Measurements from ENCODE around the gene GJB3.

Gene GJB3

DNA sequence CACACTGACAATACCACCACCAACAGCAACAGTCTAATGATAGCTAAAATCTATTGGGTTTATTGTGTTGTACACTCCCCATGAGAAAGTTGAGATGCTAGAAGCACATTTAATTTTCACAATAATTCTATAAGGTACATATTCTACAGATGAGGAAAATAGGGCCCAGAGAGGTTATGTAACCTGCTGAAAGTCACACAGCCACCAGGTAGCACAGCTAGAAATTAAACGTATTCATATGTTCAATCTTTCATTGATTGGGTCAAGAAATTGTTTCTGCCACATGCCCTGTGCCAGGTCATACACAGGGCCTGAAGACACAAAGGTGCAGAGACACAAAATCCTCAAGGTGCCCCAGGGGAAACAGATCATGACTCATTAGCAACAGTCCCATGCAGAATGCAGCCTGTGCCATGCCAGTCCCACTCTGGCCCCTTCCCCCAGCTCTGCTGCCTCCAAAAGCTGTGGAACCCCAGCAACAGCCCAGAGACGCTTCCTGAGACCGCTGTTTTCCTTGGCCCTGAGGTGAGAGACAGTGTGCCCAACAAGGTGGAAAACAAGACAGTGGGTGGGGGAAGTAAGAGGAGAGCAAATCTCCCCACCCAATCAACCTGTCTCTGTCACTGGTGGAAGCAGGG, 43.9 kb downstream of the GJB3 start:
- Histone ChIP-seq H3K27me3 (ENCODE audit: insufficient read depth, poor library complexity, severe bottlenecking) (no peaks in the 10 kb centered on the region), H3K4me3 (replicated peaks; ENCODE audit: insufficient read depth, low read length) (no peak overlapping the region), H3K27ac (replicated peaks) (no peak overlapping the region)
- DNase-seq (ENCODE audit: low read depth in 1 of 2, low spot score in 1 of 2): no peak
- TF ChIP-seq, protein P1, sequence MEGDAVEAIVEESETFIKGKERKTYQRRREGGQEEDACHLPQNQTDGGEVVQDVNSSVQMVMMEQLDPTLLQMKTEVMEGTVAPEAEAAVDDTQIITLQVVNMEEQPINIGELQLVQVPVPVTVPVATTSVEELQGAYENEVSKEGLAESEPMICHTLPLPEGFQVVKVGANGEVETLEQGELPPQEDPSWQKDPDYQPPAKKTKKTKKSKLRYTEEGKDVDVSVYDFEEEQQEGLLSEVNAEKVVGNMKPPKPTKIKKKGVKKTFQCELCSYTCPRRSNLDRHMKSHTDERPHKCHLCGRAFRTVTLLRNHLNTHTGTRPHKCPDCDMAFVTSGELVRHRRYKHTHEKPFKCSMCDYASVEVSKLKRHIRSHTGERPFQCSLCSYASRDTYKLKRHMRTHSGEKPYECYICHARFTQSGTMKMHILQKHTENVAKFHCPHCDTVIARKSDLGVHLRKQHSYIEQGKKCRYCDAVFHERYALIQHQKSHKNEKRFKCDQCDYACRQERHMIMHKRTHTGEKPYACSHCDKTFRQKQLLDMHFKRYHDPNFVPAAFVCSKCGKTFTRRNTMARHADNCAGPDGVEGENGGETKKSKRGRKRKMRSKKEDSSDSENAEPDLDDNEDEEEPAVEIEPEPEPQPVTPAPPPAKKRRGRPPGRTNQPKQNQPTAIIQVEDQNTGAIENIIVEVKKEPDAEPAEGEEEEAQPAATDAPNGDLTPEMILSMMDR (IDR thresholded peaks at IDR 0.05; ENCODE audit: insufficient read depth, low read length): no peak
- TF ChIP-seq, protein P2, sequence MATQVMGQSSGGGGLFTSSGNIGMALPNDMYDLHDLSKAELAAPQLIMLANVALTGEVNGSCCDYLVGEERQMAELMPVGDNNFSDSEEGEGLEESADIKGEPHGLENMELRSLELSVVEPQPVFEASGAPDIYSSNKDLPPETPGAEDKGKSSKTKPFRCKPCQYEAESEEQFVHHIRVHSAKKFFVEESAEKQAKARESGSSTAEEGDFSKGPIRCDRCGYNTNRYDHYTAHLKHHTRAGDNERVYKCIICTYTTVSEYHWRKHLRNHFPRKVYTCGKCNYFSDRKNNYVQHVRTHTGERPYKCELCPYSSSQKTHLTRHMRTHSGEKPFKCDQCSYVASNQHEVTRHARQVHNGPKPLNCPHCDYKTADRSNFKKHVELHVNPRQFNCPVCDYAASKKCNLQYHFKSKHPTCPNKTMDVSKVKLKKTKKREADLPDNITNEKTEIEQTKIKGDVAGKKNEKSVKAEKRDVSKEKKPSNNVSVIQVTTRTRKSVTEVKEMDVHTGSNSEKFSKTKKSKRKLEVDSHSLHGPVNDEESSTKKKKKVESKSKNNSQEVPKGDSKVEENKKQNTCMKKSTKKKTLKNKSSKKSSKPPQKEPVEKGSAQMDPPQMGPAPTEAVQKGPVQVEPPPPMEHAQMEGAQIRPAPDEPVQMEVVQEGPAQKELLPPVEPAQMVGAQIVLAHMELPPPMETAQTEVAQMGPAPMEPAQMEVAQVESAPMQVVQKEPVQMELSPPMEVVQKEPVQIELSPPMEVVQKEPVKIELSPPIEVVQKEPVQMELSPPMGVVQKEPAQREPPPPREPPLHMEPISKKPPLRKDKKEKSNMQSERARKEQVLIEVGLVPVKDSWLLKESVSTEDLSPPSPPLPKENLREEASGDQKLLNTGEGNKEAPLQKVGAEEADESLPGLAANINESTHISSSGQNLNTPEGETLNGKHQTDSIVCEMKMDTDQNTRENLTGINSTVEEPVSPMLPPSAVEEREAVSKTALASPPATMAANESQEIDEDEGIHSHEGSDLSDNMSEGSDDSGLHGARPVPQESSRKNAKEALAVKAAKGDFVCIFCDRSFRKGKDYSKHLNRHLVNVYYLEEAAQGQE (IDR thresholded peaks at IDR 0.05; ENCODE audit: insufficient replicate concordance, low read depth): no peak
- TF ChIP-seq POLR2AphosphoS5 (IDR thresholded peaks at IDR 0.05; ENCODE audit: low read depth) (no peak), SPI1 (IDR thresholded peaks at IDR 0.05; ENCODE audit: borderline replicate concordance, low read depth) (no peak), GABPA (IDR thresholded peaks at IDR 0.05; ENCODE audit: low read depth) (no peak)

DNA sequence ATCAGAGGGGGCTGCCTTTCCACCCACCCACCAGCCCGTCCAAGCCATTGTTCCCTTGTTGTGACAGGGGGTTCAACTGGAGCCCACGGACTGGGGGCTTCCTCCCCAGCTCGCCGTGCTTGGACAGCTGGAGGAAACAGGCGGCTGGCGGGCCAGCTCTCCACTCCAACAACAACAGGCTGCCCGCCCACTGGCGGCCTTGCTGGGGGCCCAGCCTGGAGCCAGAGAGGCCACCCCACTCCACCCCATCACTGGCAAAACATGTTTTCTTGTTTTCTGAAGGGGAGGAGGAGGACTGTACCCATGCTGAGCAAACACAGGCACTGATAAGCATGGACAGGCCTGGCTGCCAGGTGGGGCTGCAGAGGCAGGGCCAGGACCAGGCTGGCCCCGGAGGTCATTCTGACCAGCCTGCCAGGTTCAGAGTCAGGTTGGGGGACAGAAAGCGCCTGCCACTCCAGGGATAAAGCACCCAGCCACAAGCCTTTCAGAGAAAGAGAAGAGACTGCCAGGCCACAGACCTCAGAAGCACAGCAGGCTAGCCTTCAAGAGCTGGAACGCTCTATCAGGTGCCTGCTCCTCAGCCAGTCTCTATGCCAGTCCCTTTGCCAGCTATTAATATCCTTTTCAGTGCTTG, 44.6 kb downstream of the GJB3 start:
- Histone ChIP-seq H3K27ac (replicated peaks) (no peak overlapping the region), H3K27me3 (ENCODE audit: insufficient read depth, poor library complexity, severe bottlenecking) (no peaks in the 10 kb centered on the region), H3K4me3 (replicated peaks; ENCODE audit: insufficient read depth, low read length) (no peak overlapping the region)
- TF ChIP-seq, protein P2 (IDR thresholded peaks at IDR 0.05; ENCODE audit: insufficient replicate concordance, low read depth): no peak
- TF ChIP-seq, protein P1 (IDR thresholded peaks at IDR 0.05; ENCODE audit: insufficient read depth, low read length): no peak
- TF ChIP-seq POLR2AphosphoS5 (IDR thresholded peaks at IDR 0.05; ENCODE audit: low read depth) (no peak), GABPA (IDR thresholded peaks at IDR 0.05; ENCODE audit: low read depth) (no peak), SPI1 (IDR thresholded peaks at IDR 0.05; ENCODE audit: borderline replicate concordance, low read depth) (no peak)
- DNase-seq (ENCODE audit: low read depth in 1 of 2, low spot score in 1 of 2): no peak

DNA sequence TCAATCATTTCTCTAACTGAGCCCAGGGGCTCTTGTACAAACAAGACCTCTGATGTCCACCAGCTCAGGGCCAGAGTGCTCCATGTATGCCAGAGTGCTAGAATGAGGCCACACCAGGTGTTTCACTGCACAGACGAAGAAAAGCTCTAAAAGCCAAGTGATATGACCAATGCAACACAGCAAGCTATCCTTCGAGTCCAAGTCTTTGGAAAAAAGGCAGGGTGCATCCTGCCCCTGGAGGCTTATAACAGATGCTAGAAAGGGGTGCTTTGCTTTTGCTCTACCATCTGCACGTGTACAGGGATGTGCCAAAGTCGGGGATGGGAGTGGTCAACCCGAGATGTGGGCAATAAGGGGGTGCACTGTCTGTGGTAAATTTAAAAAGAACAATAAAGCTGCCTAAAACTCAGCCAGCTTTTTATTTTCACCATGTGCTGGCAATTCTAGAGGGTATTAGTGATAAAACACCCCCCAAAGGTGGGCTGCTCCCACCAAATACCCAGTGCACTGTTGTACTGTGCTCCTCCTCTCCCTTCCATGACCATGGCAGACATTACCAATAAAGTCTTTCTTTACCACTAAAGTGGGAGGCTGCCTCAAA, 46.4 kb downstream of the GJB3 start:
- TF ChIP-seq POLR2AphosphoS5 (IDR thresholded peaks at IDR 0.05; ENCODE audit: low read depth) (no peak), SPI1 (IDR thresholded peaks at IDR 0.05; ENCODE audit: borderline replicate concordance, low read depth) (no peak), GABPA (IDR thresholded peaks at IDR 0.05; ENCODE audit: low read depth) (no peak)
- TF ChIP-seq, protein P2 (IDR thresholded peaks at IDR 0.05; ENCODE audit: insufficient replicate concordance, low read depth): no peak
- TF ChIP-seq, protein P1 (IDR thresholded peaks at IDR 0.05; ENCODE audit: insufficient read depth, low read length): no peak
- DNase-seq (ENCODE audit: low read depth in 1 of 2, low spot score in 1 of 2): no peak

More for the DNA sequence above, 46.4 kb downstream of the GJB3 start:
- Histone ChIP-seq H3K27me3 (ENCODE audit: insufficient read depth, poor library complexity, severe bottlenecking) (no peaks in the 10 kb centered on the region), H3K4me3 (replicated peaks; ENCODE audit: insufficient read depth, low read length) (no peak overlapping the region), H3K27ac (replicated peaks) (no peak overlapping the region)

All from HL-60 (cell line).